Measurements from ENCODE around the gene VAV2.

Gene VAV2

DNA sequence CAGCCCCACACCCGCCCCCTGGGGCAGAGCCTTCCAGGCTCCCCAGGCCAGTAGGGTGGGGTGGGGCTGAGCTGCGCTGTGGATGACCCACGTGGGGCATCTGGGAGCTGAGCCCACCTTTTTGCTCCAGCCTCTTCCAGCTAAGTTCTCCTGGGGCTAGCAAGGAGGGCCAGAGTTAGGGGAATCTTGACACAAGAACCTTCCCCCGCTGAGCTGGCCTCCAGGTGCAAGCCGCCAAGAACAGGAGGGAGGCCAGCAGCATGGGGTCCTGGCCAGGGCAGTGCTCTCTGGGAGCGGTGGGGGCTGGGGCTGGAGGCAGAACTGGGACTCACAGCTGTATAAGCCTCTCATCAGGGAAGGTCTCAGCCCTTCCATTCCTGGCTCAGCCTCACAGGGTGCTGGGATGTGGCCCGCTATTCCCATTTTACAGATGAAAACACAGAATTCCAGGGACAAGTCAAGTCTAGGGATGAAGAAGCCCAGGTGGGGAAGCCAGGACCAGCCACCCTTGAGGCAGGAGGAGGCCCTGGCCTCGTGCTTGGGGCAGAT is 275.5 kb downstream of the VAV2 start:
- no peak for TF ChIP-seq ZFX (IDR thresholded peaks at IDR 0.05)
- TF ChIP-seq, protein P1, sequence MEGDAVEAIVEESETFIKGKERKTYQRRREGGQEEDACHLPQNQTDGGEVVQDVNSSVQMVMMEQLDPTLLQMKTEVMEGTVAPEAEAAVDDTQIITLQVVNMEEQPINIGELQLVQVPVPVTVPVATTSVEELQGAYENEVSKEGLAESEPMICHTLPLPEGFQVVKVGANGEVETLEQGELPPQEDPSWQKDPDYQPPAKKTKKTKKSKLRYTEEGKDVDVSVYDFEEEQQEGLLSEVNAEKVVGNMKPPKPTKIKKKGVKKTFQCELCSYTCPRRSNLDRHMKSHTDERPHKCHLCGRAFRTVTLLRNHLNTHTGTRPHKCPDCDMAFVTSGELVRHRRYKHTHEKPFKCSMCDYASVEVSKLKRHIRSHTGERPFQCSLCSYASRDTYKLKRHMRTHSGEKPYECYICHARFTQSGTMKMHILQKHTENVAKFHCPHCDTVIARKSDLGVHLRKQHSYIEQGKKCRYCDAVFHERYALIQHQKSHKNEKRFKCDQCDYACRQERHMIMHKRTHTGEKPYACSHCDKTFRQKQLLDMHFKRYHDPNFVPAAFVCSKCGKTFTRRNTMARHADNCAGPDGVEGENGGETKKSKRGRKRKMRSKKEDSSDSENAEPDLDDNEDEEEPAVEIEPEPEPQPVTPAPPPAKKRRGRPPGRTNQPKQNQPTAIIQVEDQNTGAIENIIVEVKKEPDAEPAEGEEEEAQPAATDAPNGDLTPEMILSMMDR (conservative IDR thresholded peaks at IDR 0.05) = no peak
- H3K27ac ChIP-seq = no peak overlapping the region

DNA sequence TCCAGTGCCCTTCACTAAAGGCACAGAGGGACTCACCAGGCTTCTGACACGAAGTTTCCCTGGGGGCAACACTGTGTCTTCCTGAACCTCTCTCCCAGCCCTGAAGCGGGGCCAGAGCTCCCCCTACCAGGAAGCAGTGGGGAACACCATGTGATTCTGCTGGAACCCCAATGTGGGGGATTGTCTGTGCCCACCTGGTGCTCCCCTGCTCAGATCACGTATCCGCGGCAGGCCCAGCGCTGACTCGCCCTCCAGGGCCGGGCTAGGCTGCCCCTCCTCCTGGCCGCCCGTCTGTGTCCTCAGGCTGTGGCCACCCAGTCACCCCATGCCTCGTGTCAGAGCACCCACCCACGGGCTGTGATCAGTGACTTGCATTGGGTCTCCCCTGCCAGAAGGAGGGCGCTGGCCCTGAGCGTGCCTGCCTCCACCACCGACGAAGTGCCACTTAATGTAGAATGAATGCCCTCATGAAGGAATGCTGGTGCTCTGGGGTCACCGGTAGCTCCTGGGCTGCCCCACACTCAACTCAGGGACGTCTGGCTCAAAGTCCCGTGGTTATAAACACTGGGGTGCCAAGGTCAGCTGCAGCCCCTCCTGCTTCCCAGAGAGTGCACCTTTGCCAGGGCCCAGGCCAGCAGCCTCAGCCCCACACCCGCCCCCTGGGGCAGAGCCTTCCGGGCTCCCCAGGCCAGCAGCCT is 276.1 kb downstream of the VAV2 start:
- H3K27ac ChIP-seq = no peak overlapping the region
- TF ChIP-seq, protein P1 (conservative IDR thresholded peaks at IDR 0.05) = no peak
- no peak for TF ChIP-seq ZFX (IDR thresholded peaks at IDR 0.05)

DNA sequence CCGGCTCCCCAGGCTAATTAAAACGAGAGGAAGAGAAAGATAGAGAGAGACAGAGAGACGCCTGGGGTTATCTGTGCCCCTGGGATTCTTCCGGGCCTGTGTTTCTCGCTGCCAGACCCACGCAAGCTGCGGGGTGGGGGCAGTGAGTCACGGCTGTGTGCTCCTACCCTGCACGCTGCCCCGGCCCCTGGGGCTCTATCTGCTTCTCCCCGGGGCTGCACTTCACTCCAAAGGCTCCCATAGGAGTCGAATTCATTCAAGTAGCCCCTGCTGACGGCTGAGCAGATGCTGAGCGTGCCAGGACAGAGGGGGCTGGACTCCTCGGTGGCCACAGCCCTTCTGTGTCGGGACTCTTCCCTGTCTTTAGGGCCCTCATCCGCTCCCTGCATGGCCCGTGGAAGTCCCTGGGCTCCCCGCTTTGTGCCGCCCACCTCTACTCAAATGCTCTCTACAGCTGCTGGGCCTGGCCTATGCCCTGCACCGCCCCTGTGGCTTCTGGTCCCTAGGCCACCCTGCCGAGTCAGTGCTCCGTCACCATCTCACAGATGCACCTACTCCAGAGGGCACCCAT is 276.7 kb downstream of the VAV2 start:
- no peak overlapping the region for H3K27ac ChIP-seq
- TF ChIP-seq, protein P1 (conservative IDR thresholded peaks at IDR 0.05) = no peak
- TF ChIP-seq ZFX (IDR thresholded peaks at IDR 0.05) = no peak

DNA sequence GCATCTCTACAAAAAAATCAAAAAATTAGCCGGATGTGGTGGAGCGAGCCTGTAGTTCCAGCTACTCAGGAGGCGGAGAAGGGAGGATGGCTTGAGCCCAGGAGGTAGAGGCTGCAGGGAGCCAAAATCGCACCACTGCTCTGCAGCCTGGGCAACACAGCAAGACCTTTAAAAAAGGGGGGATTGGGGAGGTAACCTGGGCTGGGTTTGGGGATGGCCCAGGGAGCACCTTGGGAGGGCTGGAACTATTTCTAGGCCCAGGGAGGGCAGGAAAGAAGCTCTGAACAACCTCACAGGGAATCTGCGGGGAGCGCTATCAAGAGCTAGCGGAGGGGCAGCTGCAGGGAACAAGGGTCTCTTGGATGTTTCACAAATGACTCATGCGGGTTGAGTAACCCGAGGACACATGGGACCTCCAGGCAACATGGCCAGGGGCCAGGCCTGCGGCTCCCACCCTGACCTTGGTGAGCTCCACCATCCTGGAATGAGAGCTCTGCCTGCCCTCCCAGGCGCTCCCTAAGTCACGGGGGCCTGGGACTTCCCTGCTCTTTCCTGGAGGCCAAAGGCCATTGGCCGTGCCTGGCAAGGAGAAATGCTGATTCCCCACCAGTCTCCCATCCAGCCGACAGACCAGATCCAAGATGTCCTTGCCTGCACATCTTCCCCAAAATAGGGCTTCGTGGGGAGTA is 277.4 kb downstream of the VAV2 start:
- TF ChIP-seq ZFX (IDR thresholded peaks at IDR 0.05) = no peak
- TF ChIP-seq, protein P1 (conservative IDR thresholded peaks at IDR 0.05) = no peak
- H3K27ac ChIP-seq = no peak overlapping the region

DNA sequence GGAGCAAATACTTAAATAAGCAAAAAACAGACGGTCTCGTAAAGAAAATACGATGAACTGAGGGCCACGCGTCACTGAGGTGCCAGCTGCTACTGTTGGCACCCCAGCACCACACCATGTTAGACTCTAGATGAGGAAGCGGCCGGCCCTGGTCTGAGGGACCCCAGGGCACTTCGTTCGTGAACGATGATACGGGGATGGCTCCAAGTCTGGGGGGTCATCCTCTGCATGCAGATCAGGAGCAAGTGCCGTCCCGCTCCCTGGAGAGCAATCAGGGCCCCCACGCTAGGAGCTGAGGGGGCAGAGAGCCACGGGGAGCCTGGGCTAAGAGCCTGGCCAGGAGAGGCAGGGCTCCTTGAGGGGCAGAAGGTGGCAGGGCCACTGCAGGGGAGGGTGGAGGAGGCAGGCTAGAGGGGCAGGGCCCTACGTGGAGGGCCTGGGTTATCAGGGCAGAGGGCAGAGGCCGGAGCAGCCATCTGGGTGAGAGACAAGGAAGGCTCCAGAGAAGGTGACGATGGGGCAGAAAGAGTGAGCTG is 278.1 kb downstream of the VAV2 start:
- H3K27ac ChIP-seq = no peak overlapping the region
- TF ChIP-seq, protein P1 (conservative IDR thresholded peaks at IDR 0.05) = no peak
- no peak for TF ChIP-seq ZFX (IDR thresholded peaks at IDR 0.05)

DNA sequence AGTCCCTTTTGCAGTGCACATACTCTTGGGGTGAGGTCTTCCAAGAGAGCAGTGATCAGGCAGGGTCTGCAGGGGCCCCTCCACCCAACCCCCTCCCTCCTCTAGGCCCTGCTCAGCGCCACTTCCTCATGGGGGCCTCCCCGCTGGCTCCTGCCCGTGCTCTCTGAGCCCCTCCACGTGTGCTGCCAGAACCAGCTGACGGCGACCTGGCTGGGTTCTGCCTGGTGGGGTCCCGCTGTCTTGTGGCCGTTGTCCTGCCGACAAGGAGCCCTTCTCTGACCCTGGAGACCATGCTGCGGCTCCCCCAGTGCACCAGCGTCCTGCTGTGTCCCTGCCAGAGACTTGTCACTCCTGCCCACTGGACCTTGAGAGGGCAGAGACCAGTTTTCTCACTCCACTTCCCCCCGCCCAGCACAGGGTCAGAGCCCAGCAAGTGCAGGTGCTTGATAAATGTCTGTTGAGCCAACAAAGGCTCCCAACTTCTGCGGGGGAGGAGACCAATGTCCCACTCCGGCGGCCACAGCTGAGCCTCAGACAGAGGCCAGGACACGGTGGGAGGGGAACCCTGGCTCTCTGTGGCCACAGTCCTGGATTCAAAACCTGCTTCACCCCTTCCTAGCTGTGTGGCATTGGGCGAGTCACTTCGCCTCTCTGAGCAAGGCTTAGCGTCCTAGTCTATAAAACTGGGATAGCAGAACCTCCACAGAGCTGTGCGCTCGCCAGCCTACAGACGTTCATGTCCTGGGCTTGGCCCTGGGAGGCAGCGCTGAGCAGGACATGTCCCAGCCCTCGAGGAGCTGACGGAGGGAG is 278.8 kb downstream of the VAV2 start:
- no peak overlapping the region for H3K27ac ChIP-seq

More for the DNA sequence above, 278.8 kb downstream of the VAV2 start:
- TF ChIP-seq, protein P1 (conservative IDR thresholded peaks at IDR 0.05) = no peak
- no peak for TF ChIP-seq ZFX (IDR thresholded peaks at IDR 0.05)

Measured in C4-2B (cell line).